Suprapubic skin (tissue), 4 donors: ENCODE measurements around the gene TMEM208.

Experiments used
- EP300 ChIP-seq: sonication (generic); formaldehyde crosslinking; IDR thresholded peaks from one replicate; pipeline ENCODE4 v1.6.1; 2017; ENCODE audit warnings: antibody characterized with exemption
- POLR2A ChIP-seq, 2 donors: fragments of 450-650 bp; IDR thresholded peaks; one replicate each; pipeline ENCODE4 v1.6.1; 2017; ENCODE audit warnings: antibody characterized with exemption in 2 of 2, mild to moderate bottlenecking in 2 of 2, moderate library complexity in 2 of 2
- POLR2AphosphoS5 ChIP-seq, 3 donors: sonication (generic); formaldehyde crosslinking; IDR thresholded peaks; one replicate each; pipeline ENCODE4 v1.6.1; 2017; ENCODE audit warnings: antibody characterized with exemption in 3 of 3
- TF ChIP-seq, protein P1 (sequence below), 2 donors: fragments of 200-600 bp in 1 of 2; fragments of 450-650 bp in 1 of 2; sonication (generic) in 1 of 2; IDR thresholded peaks; one replicate each; pipeline ENCODE4 v1.5.1; 2016 to 2019; ENCODE audit warnings: antibody characterized with exemption in 2 of 2, mild to moderate bottlenecking in 1 of 2, moderate library complexity in 1 of 2

DNA sequence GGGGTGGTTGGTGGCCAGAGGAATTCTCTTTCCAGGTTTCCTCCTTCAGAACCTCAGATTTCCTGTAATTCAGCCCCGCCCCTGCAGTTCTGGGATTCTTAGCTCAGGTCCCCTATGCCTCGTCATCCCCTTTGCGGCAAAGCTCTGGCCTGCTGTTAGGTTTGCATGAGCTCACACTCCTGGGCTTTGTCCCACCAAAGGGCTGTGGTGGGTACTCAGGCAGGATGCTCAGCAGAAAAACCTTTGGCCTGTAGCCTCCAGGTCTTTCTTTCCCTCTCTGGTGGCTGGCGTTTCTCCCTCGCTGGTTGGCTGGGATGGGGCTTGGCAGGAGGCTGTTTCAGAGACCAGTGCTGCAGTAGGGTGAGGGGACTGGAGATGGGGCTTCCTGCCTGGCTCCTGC is 42.8 kb downstream of the TMEM208 start:
- TF ChIP-seq, protein P1, sequence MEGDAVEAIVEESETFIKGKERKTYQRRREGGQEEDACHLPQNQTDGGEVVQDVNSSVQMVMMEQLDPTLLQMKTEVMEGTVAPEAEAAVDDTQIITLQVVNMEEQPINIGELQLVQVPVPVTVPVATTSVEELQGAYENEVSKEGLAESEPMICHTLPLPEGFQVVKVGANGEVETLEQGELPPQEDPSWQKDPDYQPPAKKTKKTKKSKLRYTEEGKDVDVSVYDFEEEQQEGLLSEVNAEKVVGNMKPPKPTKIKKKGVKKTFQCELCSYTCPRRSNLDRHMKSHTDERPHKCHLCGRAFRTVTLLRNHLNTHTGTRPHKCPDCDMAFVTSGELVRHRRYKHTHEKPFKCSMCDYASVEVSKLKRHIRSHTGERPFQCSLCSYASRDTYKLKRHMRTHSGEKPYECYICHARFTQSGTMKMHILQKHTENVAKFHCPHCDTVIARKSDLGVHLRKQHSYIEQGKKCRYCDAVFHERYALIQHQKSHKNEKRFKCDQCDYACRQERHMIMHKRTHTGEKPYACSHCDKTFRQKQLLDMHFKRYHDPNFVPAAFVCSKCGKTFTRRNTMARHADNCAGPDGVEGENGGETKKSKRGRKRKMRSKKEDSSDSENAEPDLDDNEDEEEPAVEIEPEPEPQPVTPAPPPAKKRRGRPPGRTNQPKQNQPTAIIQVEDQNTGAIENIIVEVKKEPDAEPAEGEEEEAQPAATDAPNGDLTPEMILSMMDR (IDR thresholded peaks at IDR 0.05): no peak
- TF ChIP-seq EP300 (no peak), POLR2AphosphoS5 (IDR thresholded peaks at IDR 0.05) (no peak), POLR2A (IDR thresholded peaks at IDR 0.05) (no peak)
